ENCODE data around the gene CUL3.
"Not testable (repeated sequence)": the region's sequence is repeated elsewhere in the genome, so short reads cannot be mapped to it uniquely, and the experiment has no call there.

The CUL3 gene

GRCh38 chr2:224543939-224544338 is 41.2 kb downstream of the CUL3 start:
- DNase-seq (ENCODE audit: low read depth), result no peak

DNA sequence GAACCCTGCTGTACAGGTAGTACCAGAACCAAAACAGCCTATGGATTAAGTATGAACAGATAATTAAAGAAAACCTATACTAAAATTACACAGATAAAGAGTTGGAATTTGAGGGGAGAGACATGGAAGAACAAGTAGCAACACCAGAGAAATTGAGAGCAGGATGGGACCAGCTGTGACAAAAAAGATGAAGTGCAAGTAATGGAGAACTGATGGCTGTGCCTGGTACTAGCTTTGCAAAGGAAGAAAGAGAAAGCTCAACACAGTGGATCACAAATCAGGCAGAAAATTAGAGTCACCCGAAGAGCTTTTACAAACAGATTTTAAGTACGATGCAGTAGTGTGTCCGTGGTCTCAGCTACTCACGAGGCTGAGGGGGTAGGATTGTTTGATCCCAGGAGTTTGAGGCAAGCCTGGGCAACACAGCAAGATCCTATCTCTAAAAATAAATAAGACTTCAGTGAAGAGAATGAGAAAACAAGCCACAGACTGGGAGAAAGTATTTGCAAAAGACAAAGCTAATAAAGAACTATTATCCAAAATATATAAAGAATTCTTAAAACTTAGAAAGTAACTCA is 46.5 kb downstream of the CUL3 start:
- no peak for DNase-seq (ENCODE audit: low read depth)

GRCh38 chr2:224532931-224533330 is 52.2 kb downstream of the CUL3 start:
- no peak for DNase-seq (ENCODE audit: low read depth)

GRCh38 chr2:224532441-224532840 is 52.7 kb downstream of the CUL3 start:
- DNase-seq (ENCODE audit: low read depth), result no peak

DNA sequence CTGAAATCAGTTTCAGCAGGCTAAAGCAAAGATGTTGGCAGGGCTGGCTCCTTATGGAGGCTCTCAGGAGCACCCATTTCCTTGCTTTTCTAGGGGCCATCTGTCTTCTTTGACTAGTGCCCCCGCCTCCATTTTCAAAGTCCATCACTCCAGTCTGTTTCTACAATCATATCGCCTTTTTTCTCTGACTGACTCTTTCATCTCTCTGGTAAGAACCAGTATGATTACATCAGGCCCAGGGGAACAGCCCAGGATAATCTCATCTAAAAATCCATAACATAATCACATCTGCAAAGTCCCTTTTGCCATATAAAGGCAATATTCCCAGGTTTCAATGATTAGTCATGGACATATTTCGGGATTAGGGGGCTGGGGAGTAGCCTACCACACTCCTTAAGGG is 57.0 kb downstream of the CUL3 start:
- DNase-seq (ENCODE audit: low read depth), result no peak

DNA sequence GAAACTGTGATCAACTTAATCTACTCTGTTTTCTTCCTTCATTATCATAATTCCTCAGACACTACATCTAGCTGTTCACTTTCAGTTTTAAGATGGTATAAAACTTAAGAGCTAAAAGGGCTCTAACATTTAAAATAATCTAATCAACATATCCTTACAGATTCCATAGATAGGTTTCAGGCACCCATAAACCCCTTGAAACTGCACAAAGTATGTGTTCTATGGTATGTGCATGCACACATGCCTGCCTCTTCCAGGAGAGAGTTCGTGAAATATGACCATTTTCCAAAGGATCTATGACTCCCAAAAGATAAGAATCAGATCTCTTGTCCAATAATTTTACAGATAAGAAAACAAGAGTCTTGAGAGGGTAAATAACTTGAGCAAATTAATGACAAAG is 59.4 kb downstream of the CUL3 start:
- no peak for DNase-seq (ENCODE audit: low read depth)

DNA sequence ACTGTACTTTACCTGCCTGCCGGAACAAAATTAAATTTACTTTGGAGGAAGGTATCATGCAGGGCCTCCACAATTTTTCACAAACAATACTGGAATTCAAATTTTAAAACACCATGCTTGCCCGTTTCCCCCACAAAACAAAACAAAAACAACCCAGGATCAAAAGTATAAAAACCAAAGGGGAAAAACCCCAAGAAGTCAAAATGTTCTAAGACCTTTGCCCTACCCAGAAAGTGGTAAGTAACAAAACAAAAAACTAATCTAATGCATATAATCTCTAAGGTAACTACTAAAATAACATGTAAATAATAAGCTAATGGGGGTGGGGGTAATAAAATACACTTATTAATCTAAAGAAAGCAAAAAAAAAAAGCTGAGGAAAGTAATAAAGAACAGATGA is 60.5 kb downstream of the CUL3 start:
- no peak for DNase-seq (ENCODE audit: low read depth)

DNA sequence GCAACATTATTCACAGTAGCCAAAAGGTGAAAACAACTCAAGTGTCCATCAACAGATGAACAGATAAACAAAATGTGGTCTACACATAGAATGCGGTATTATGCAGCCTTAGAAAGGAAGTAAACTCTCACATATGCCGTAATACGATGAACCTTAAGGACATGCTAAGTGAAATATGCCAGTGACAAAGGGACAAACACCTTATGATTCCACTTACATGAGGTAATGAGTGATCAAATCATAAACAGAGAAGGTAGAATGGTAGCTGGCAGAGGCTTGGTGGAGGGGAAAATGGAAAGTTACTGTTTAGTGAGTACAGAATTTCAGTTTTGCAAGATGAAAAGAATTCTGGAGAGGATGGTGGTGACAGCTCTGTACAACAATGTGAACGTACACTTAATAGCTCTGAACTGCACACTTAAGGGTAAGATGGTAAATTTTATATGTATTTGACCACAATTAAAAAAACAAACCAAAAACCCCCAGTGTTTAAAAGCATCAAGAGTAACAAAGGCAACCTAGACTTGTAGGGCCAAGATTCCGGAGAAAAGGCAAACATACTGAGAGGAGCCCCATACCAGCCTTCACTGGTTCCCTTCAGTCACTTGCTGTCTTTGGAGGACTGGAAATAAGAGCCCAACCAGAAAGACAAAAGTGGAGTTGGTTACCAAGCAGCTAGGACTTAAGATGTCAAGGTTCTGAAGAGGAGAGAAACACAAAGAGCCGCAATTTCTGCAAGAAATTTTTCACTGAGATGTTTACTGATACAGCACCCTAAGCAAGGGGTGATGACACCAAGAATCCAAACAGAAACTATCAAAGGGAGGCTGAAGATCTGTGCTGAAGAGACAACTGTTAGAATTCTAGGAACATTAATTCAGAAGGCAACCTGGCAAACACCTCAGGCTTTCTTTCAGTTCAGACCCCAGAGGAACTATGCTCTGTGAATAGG is 61.3 kb downstream of the CUL3 start:
- no peak for DNase-seq (ENCODE audit: low read depth)

DNA sequence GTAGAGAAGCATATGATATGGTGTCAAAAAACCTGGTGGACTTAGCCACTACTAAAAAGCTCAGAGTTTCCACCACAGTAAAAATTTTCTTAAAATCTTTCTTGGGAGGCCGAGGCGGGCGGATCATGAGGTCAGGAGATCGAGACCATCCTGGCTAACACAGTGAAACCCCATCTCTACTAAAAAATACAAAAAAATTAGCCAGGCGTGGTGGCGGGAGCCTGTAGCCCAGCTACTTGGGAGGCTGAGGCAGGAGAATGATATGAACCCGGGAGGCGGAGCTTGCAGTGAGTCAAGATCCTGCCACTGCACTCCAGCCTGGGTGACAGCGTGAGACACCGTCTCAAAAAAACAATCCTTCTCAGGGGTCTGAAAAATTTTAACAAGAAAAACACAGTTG is 62.7 kb downstream of the CUL3 start:
- DNase-seq (ENCODE audit: low read depth), result not testable (repeated sequence)

DNA sequence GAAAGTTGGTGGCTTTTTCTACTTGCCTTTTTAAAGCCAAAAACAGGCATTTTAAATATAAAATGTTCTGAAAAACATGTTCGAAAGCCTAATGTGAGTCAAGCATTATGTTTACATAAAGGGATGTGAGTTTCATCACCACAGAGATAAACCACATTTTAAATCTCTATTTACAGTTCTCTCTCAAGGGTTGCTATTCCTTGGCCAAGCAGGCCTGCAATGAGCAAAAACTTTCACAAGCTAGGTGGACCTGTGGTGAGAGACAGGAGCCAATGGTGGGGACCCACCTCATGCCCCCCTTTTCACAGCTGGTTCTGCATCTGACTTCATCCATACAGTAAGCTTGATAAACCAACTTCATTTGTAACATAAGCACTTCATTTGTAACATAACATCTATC is 65.1 kb downstream of the CUL3 start:
- no peak for DNase-seq (ENCODE audit: low read depth)

DNA sequence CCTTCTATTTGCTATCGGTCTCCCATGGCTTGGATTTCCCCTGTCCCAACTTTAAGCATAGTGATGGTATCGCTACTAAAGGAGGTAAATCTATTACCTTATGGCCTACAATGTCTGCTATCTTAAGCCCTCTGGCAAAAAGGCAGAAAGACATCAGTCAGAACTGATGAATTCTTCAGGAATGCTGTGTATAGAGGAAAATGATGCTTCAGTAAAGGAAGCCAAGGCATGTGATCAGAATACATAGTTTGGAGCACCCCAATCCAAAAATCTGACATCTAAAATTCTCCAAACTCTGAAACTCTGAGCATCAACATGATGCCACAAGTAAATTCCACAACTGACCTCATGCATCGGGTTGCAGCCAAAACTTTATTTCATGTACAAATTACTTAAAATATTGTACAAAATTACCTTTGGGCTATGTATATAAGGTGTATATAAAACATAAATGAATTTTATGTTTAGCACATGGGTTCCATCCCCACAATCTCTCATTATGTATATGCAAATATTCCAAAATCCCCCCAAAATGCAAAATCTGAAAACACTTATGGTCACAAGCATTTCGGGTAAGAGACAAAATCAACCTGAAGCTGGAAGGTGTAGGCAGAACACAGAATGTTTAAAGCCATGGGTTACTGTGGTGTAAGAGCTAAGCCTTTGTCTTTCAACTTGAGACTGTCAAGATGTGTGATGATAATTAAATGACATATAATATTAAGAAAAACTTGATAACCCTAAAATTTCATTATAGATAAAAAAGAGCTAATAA is 66.2 kb downstream of the CUL3 start:
- DNase-seq (ENCODE audit: low read depth), result no peak

GRCh38 chr2:224517963-224518362 is 67.2 kb downstream of the CUL3 start:
- DNase-seq (ENCODE audit: low read depth), result no peak

DNA sequence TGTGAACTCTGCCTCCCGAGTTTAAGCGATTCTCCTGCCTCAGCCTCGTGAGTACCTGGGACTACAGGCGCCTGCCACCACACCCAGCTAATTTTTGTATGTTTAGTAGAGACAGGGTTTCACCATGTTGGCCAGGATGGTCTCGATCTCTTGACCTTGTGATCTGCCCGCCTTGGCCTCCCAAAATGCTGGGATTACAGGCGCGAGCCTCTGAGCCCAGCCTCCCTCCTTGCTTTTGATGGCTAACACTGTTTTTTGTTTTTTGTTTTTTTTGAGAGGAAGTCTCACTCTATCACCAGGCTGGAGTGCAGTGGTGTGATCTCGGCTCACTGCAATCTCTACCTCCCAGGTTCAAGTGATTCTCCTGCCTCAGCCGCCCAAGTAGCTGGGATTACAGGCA is 68.8 kb downstream of the CUL3 start:
- DNase-seq (ENCODE audit: low read depth), result not testable (repeated sequence)

DNA sequence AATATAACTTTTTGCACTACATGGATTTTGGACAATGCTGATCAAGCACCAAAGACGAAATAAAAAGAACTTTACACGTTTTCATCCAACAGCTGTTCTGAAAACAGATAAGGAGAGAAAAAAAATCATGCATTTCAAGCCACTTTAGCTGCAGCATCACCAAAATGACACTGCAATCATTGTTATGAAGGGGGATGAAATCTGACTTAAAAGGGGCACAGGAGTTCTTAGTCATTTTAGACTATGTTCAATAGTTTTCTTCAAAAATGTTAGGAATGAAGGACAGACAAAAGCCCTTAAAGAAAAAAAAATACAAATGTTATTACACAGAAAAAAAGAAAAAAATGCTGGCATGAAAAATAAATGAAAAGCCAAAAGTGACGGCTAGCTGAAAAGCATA is 71.2 kb downstream of the CUL3 start:
- no peak for DNase-seq (ENCODE audit: low read depth)

DNA sequence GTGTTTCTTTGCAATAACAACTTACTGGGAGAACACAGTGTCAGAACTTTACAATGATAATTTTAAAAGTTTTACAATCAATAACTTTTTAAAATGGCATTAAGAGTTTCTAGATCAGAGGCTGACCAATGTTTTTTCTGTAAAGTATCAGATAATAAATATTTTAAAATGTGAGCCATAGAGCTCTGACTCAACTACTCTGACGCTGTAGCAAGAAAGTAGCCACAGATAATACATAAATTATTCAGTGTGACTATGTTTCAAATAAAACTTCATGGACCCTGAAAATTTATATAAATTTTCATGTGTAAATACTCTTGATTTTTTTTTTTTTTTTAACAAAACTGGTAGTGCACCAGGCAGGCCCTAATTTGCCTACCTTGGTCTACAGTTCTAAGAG is 77.4 kb downstream of the CUL3 start:
- no peak for DNase-seq (ENCODE audit: low read depth)

- no peak for DNase-seq (ENCODE audit: low read depth)
These were observed 78.7 kb downstream of the CUL3 start for GRCh38 chr2:224506494-224506893.

- no peak for DNase-seq (ENCODE audit: low read depth)
These were observed 86.2 kb downstream of the CUL3 start for GRCh38 chr2:224498991-224499390.

DNA sequence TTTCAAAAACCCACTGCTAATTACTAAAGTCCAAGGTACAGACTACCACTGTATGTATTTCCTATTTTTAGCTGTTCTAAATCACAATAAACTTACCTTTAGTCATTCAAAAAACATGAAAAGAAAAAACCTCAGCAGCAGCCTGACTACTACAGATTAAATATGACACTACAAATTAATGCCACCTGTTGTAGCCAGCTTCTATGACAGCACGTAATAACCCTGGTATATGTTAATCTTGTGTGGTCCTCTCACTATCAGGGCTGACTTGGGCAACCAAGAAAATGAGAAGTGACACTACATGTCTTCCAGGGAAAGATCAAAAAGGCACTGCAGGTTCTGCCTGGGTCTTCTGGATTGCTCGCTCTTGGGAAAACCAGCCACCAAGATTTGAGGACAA is 92.6 kb downstream of the CUL3 start:
- DNase-seq (ENCODE audit: low read depth), result no peak

DNA sequence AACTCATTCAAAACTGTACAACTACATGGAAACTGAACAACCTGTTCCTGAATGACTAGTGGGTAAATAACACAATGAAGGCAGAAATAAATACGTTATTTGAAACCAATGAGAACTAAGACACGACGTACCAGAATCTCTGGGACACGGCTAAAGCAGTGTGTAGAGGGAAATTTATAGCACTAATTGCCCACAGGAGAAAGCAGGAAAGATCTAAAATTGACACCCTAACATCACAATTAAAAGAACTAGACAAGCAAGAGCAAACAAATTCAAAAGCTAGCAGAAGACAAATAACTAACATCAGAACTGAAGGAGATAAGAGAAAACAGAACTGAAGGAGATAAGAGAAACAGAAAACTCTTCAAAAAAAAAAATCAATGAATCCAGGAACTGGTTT is 97.2 kb downstream of the CUL3 start:
- not testable (repeated sequence) for DNase-seq (ENCODE audit: low read depth)

DNA sequence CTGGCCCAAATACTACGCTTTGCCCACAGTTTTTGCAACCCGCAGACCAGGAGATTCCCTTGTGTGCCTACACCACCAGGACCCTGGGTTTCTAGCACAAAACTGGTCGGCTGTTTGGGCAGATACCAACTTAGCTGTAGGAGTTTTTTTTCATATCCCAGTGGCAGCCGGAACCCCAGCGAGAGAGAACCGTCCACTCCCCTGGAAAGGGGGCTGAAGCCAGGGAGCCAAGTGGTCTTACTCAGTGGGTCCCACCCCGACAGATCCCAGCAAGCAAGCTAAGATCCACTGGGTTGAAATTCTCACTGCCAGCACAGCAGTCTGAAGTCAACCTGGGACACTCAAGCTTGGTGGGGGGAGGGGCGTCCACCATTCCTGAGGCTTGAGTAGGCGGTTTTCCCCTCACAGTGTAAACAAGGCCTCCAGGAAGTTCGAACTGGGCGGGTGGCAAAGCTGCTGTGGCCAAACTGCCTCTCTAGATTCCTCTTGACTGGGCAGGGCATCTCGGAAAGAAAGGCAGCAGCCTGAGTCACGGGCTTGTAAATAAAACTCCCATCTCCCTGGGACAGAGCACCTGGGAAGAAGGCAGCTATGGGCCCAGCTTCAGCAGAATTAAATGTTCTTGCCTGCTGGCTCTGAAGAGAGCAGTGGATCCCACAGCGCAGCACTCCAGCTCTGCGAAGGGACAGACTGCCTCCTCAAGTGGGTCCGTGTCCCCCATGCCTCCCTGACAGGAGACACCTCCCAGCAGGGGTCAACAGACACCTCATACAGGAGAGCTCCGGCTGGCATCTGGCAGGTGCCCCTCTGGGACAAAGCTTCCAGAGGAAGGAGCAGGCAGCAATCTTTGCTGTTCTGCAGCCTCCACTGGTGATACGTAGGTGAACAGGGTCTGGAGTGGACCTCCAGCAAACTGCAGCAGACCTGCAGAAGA is 99.8 kb downstream of the CUL3 start:
- not testable (repeated sequence) for DNase-seq (ENCODE audit: low read depth)

DNA sequence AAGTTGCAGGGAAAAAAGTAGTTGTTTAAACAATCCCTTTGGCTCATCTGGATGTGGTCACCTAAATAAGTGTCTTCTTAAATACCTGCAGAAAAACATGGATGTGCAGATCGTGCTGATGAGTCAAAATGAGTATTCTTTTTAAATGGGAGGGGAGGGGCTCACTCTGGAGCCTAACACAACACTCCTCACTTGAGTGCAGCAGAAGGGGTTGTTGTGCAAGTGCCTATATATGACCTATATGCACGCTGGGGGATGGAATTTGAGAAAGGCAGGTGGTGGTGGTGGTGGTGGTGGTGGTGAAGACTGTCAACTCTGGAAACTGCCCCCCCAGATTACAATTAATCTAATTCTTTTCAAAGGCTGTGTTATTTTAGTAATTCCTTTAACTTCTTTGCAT is 105.3 kb downstream of the CUL3 start:
- no peak for DNase-seq (ENCODE audit: low read depth)

DNA sequence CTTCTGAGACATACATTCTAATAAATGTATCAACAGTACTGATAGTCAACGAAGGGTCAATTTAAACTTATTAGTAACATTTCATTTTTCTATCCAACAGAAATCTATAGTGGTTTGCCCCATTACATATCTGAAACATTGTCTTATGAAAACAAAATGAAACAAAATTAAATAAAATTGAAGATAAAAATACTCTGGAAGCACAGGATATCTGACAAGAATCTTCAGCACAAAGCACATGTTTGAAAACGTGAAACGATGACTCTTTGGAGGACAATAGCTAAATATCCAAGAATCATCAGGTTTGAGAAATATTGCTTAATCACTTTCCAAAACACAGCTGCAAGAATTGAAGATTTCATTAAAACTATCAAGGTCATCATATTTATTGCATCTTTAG is 112.3 kb downstream of the CUL3 start:
- DNase-seq (ENCODE audit: low read depth), result no peak

Measured in stimulated activated CD8-positive, alpha-beta memory T cell treated with anti-CD3 and anti-CD28 coated beads, Interleukin-12 subunit alpha, Interleukin-12 subunit beta, amount 100 ng/mL, for 1 hour (primary cell).